Measurements from ENCODE around the gene TPPP. TPM values are rescaled to one million over a fixed set of nuclear protein-coding genes. Genes with fewer than 3 reads are reported as not detected.
"Not testable (repeated sequence)": the region's sequence is repeated elsewhere in the genome, so short reads cannot be mapped to it uniquely, and the experiment has no call there.

Gene TPPP
- total RNA-seq, 3 donors from 2014 or later (not counting 1 experiment from before 2014, with no cell fraction given) = 0.24 to 1.3 (median 1.2) TPM

GRCh38 chr5:681317-682191 lies 11.6 kb downstream of the TPPP start:
- ATAC-seq; H3K27me3 ChIP-seq (ENCODE audit: control insufficient read depth, insufficient read depth, low read length); H3K4me1 Mint-ChIP-seq; H3K27ac ChIP-seq (ENCODE audit: low read length); H3K27me3 Mint-ChIP-seq (ENCODE audit: low read depth in 2 of 2); H3K36me3 ChIP-seq (ENCODE audit: control insufficient read depth, insufficient read depth, low read length); H3K27ac Mint-ChIP-seq; DNase-seq; H3K36me3 Mint-ChIP-seq; intact Hi-C loops (cut with micrococcal nuclease); H3K4me1 ChIP-seq (ENCODE audit: control insufficient read depth, insufficient read depth, low read length); H3K9me3 Mint-ChIP-seq; H3K4me3 ChIP-seq (ENCODE audit: low read length); H3K9me3 ChIP-seq (ENCODE audit: control insufficient read depth, insufficient read depth, low read length); H3K4me3 Mint-ChIP-seq: not testable (repeated sequence)
- 86% methylated on average over 15 of the region's 17 CpGs for WGBS (ENCODE audit: insufficient coverage)

DNA sequence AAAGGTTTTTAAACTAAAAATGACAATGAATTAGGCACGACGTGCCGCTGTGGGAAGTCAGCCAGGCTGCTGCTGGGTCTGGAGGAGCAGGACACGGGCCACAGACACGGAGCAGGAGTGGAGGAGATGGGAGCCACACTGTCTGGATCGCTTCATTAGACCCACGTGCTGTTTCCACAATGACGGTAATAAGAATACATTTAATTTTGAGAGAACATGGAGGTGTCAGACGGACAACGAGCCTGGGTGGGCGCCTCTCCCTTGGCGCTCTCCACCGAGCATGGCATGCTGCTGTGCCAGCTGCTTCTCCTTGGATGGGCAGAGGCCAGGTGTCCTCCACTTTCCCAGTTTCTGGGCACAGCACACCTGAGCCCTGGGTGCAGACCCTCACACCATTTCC lies 12.3 kb downstream of the TPPP start:
- H3K27ac ChIP-seq (ENCODE audit: low read length); H3K4me1 Mint-ChIP-seq; H3K9me3 ChIP-seq (ENCODE audit: control insufficient read depth, insufficient read depth, low read length); H3K27me3 Mint-ChIP-seq (ENCODE audit: low read depth in 2 of 2); ATAC-seq; H3K4me3 ChIP-seq (ENCODE audit: low read length); H3K36me3 Mint-ChIP-seq; DNase-seq; H3K36me3 ChIP-seq (ENCODE audit: control insufficient read depth, insufficient read depth, low read length); H3K9me3 Mint-ChIP-seq; H3K27me3 ChIP-seq (ENCODE audit: control insufficient read depth, insufficient read depth, low read length); H3K4me3 Mint-ChIP-seq; intact Hi-C loops (cut with micrococcal nuclease); H3K27ac Mint-ChIP-seq; H3K4me1 ChIP-seq (ENCODE audit: control insufficient read depth, insufficient read depth, low read length): not testable (repeated sequence)
- 97% methylated on average over 13 of the region's 13 CpGs for WGBS (ENCODE audit: insufficient coverage)

DNA sequence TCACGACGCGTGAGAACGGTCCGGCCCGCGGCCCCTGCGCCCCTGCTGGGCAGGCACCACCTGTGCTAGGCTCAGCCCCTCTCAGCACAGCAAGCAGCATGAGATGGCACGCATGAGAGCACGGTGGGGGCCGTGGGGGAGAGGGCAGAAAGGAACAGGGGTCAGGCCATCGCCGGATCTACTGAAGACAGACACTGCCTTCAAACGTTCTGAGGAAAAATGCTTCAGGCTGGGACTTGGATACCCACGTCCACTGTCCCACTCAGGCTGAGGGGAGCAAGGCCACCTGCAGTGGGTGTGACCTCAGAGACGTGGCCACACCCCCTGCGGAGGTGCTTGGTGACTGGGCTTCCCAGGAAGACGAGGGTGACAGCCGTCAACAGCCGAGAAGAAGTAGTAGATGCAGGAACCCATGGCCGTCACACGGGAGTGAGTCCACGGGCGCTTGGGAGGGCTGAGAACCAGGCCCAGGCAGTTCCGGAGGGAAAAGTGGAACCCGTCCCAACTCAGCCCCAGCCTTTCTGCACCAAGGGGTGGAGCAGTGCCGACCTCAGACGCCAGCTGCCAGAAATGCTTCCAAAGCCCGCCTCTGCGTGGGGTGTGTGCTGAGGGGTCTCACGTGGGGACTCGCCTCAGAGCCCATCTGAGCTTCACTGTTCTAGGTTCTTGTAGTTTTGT lies 12.9 kb downstream of the TPPP start:
- H3K36me3 Mint-ChIP-seq; intact Hi-C loops (cut with micrococcal nuclease); H3K9me3 Mint-ChIP-seq; H3K4me1 Mint-ChIP-seq; H3K27ac ChIP-seq (ENCODE audit: low read length); H3K27me3 Mint-ChIP-seq (ENCODE audit: low read depth in 2 of 2); H3K4me3 ChIP-seq (ENCODE audit: low read length); DNase-seq; H3K4me1 ChIP-seq (ENCODE audit: control insufficient read depth, insufficient read depth, low read length); ATAC-seq; H3K9me3 ChIP-seq (ENCODE audit: control insufficient read depth, insufficient read depth, low read length); H3K36me3 ChIP-seq (ENCODE audit: control insufficient read depth, insufficient read depth, low read length); H3K27ac Mint-ChIP-seq; H3K4me3 Mint-ChIP-seq; H3K27me3 ChIP-seq (ENCODE audit: control insufficient read depth, insufficient read depth, low read length): not testable (repeated sequence)
- 87% methylated on average over 5 of the region's 32 CpGs for WGBS (ENCODE audit: insufficient coverage)

- 78% methylated on average over 10 of the region's 17 CpGs for WGBS (ENCODE audit: insufficient coverage)
- H3K4me1 ChIP-seq (ENCODE audit: control insufficient read depth, insufficient read depth, low read length); H3K27me3 Mint-ChIP-seq (ENCODE audit: low read depth in 2 of 2); H3K27ac Mint-ChIP-seq; H3K4me3 Mint-ChIP-seq; H3K27ac ChIP-seq (ENCODE audit: low read length); H3K36me3 ChIP-seq (ENCODE audit: control insufficient read depth, insufficient read depth, low read length); H3K9me3 ChIP-seq (ENCODE audit: control insufficient read depth, insufficient read depth, low read length); intact Hi-C loops (cut with micrococcal nuclease); H3K9me3 Mint-ChIP-seq; ATAC-seq; H3K27me3 ChIP-seq (ENCODE audit: control insufficient read depth, insufficient read depth, low read length); H3K4me1 Mint-ChIP-seq; DNase-seq; H3K4me3 ChIP-seq (ENCODE audit: low read length); H3K36me3 Mint-ChIP-seq: not testable (repeated sequence)
These were observed 13.8 kb downstream of the TPPP start for GRCh38 chr5:679166-679895.

- H3K27me3 ChIP-seq (ENCODE audit: control insufficient read depth, insufficient read depth, low read length); DNase-seq; intact Hi-C loops (cut with micrococcal nuclease); H3K36me3 ChIP-seq (ENCODE audit: control insufficient read depth, insufficient read depth, low read length); H3K27me3 Mint-ChIP-seq (ENCODE audit: low read depth in 2 of 2); H3K9me3 ChIP-seq (ENCODE audit: control insufficient read depth, insufficient read depth, low read length); H3K4me3 ChIP-seq (ENCODE audit: low read length); H3K4me1 Mint-ChIP-seq; H3K4me3 Mint-ChIP-seq; H3K4me1 ChIP-seq (ENCODE audit: control insufficient read depth, insufficient read depth, low read length); H3K9me3 Mint-ChIP-seq; H3K27ac Mint-ChIP-seq; H3K27ac ChIP-seq (ENCODE audit: low read length); ATAC-seq; H3K36me3 Mint-ChIP-seq: not testable (repeated sequence)
- 81% methylated on average over 9 of the region's 16 CpGs for WGBS (ENCODE audit: insufficient coverage)
These were observed 14.6 kb downstream of the TPPP start for GRCh38 chr5:678521-678920.
